Breast epithelium (tissue), 4 donors: ENCODE measurements around the gene CAMTA1. TPM values are rescaled to one million over a fixed set of nuclear protein-coding genes. Genes with fewer than 3 reads are reported as not detected.

ENCODE experiments used
- DNase-seq, 2 donors: peaks; one replicate each; pipeline ENCODE4 v3.0.0-alpha.2; 2019; ENCODE audit warnings: low spot score in 2 of 2
- H3K27ac ChIP-seq, 2 donors: fragments of 200-600 bp; sonication (generic) in 1 of 2; one replicate each; pipeline ENCODE4 v1.5.1; 2016 to 2019; ENCODE audit warnings: mild to moderate bottlenecking in 1 of 2
- H3K27me3 ChIP-seq, 2 donors: fragments of 200-600 bp; sonication (generic) in 1 of 2; one replicate each; pipeline versions ENCODE4 v1.5.1 to v1.6.0; 2017 to 2019; ENCODE audit warnings: control low read depth in 1 of 2, mild to moderate bottlenecking in 1 of 2
- H3K36me3 ChIP-seq: fragments of 200-600 bp; one replicate; pipeline ENCODE4 v1.5.1; 2019
- H3K4me1 ChIP-seq, 2 donors: fragments of 200-600 bp; sonication (generic); one replicate each; pipeline ENCODE4 v1.5.1; 2016 to 2019; ENCODE audit warnings: control low read depth in 1 of 2
- H3K4me3 ChIP-seq, 3 donors: fragments of 200-600 bp; sonication (generic); 1 replicate in 2 of 3; 2 replicates in 1 of 3; pipeline ENCODE4 v1.5.1; 2016 to 2019; ENCODE audit warnings: mild to moderate bottlenecking in 3 of 3, moderate library complexity in 2 of 3
- H3K9me3 ChIP-seq, 2 donors: fragments of 200-600 bp; sonication (generic) in 1 of 2; one replicate each; pipeline ENCODE4 v1.5.1; 2016 to 2019; ENCODE audit warnings: control low read depth in 1 of 2
- POLR2A ChIP-seq: fragments of 450-650 bp; IDR thresholded peaks from one replicate; pipeline ENCODE4 v1.6.1; 2016; ENCODE audit warnings: antibody characterized with exemption, mild to moderate bottlenecking, moderate library complexity
- POLR2AphosphoS5 ChIP-seq, 3 donors: sonication (generic); formaldehyde crosslinking; IDR thresholded peaks; one replicate each; pipeline ENCODE4 v1.6.1; 2017; ENCODE audit warnings: antibody characterized with exemption in 3 of 3
- intact Hi-C: fragments of 100-400 bp; cut with DNase I; formaldehyde crosslinking; loops from one replicate; pipeline ENCODE4 v1.15.1; 2023; ENCODE audit warnings: low total_unique reads
- total RNA-seq, 3 donors: library from RNA; depleted of rRNA; stranded (reverse); fragments of >200 nt; gene quantifications; one replicate each; pipeline ENCODE4 v1.1.0, GENCODE V29; 2016
- TF ChIP-seq, protein P1 (sequence below), 3 donors: fragments of 450-650 bp; IDR thresholded peaks; one replicate each; pipeline ENCODE4 v1.5.1; 2016 to 2017; ENCODE audit warnings: antibody characterized with exemption in 3 of 3, mild to moderate bottlenecking in 3 of 3, moderate library complexity in 3 of 3

CAMTA1 gene
- total RNA-seq, 3 donors from 2014 or later = 53.4 to 84.0 (median 61.9) TPM

DNA sequence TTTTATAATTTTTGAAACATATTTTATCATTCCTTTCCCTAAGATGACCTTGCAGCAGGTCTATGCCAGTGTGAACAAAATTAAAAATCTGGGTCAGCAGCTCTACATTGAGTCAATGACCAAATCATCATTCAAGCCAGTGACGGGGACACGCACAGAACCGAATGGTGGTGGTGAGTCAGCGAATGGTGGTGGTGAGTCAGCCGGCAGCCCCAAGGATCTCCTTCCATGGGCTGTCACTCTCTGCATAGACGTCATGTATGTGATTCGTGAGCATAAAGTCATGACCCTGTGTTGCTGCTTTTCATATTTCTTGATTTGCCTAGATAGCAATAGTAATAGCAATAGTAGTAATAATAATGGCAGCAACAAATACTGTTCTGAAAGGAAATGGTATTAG, 1025.1 kb downstream of the CAMTA1 start:
- Histone ChIP-seq H3K4me1 (no peaks in the 10 kb centered on the region), H3K36me3 (peaks cover 18% of the 10 kb centered on the region), H3K9me3 (peaks cover 7 to 10% of the 10 kb centered on the region in 2 donors), H3K27me3 (no peaks in the 10 kb centered on the region), H3K4me3 (no peak overlapping the region), H3K27ac (no peak overlapping the region)
- TF ChIP-seq POLR2A (no peak), POLR2AphosphoS5 (IDR thresholded peaks at IDR 0.05) (no peak)
- TF ChIP-seq, protein P1, sequence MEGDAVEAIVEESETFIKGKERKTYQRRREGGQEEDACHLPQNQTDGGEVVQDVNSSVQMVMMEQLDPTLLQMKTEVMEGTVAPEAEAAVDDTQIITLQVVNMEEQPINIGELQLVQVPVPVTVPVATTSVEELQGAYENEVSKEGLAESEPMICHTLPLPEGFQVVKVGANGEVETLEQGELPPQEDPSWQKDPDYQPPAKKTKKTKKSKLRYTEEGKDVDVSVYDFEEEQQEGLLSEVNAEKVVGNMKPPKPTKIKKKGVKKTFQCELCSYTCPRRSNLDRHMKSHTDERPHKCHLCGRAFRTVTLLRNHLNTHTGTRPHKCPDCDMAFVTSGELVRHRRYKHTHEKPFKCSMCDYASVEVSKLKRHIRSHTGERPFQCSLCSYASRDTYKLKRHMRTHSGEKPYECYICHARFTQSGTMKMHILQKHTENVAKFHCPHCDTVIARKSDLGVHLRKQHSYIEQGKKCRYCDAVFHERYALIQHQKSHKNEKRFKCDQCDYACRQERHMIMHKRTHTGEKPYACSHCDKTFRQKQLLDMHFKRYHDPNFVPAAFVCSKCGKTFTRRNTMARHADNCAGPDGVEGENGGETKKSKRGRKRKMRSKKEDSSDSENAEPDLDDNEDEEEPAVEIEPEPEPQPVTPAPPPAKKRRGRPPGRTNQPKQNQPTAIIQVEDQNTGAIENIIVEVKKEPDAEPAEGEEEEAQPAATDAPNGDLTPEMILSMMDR (IDR thresholded peaks at IDR 0.05) = no peak
- DNase-seq = no peak
- intact Hi-C loops = no loop called here

- Histone ChIP-seq H3K9me3 (peaks cover 7 to 10% of the 10 kb centered on the region in 2 donors), H3K4me1 (no peaks in the 10 kb centered on the region), H3K27ac (no peak overlapping the region), H3K27me3 (no peaks in the 10 kb centered on the region), H3K36me3 (peaks cover 18% of the 10 kb centered on the region), H3K4me3 (no peak overlapping the region)
- TF ChIP-seq POLR2AphosphoS5 (IDR thresholded peaks at IDR 0.05) = no peak
- TF ChIP-seq, protein P1 (IDR thresholded peaks at IDR 0.05) = no peak
- no peak for TF ChIP-seq POLR2A
- intact Hi-C loops = no loop called here
- DNase-seq = no peak
Observed at GRCh38 chr1:7811476-7811875, 1026.2 kb downstream of the CAMTA1 start.

GRCh38 chr1:7813677-7814373, 1028.6 kb downstream of the CAMTA1 start:
- peaks cover 18% of the 10 kb centered on the region for H3K36me3 ChIP-seq
- DNase-seq = no peak
- intact Hi-C loops = no loop called here
- TF ChIP-seq POLR2A (no peak), POLR2AphosphoS5 (IDR thresholded peaks at IDR 0.05) (no peak)
- no peaks in the 10 kb centered on the region for H3K4me1 ChIP-seq
- H3K9me3 ChIP-seq = peaks cover 7 to 10% of the 10 kb centered on the region in 2 donors
- H3K27me3 ChIP-seq = no peaks in the 10 kb centered on the region
- H3K27ac ChIP-seq = no peak overlapping the region
- H3K4me3 ChIP-seq = no peak overlapping the region

Other genes starting within 250 kb of the CAMTA1 start
- gene NOL9, start 230.9 kb upstream of the CAMTA1 start, total RNA-seq = 10 to 100 TPM; 14.7 to 29.6 (median 25.2) TPM
- gene TAS1R1, start 230.1 kb upstream of the CAMTA1 start, total RNA-seq = under 1 TPM in 1 of 3 donors, not detected in 2; 0.16 TPM
- 10 to 100 TPM; 19.3 to 19.6 (median 19.4) TPM for gene ZBTB48, start 205.5 kb upstream of the CAMTA1 start, total RNA-seq
- gene KLHL21, start 182.6 kb upstream of the CAMTA1 start, total RNA-seq = 10 to 100 TPM; 45.2 to 61.3 (median 58.1) TPM
- gene PHF13, start 171.7 kb upstream of the CAMTA1 start, total RNA-seq = 10 to 100 TPM; 10.9 to 18.3 (median 14.4) TPM
- 10 to 100 TPM; 20.3 to 28.2 (median 28.1) TPM for gene THAP3, start 160.6 kb upstream of the CAMTA1 start, total RNA-seq
- 10 to 100 TPM; 23.0 to 30.5 (median 25.6) TPM for gene DNAJC11, start 83.6 kb upstream of the CAMTA1 start, total RNA-seq